SK-N-SH treated with all-trans-retinoic acid at 6 μM for 48 hours (cell line): ENCODE measurements around the gene ST6GALNAC5.

ENCODE experiments used
- ARNTL ChIP-seq: fragments of 450-650 bp; formaldehyde crosslinking; IDR thresholded peaks from 2 replicates; pipeline ENCODE4 v1.5.0; 2020; ENCODE audit warnings: low read depth, mild to moderate bottlenecking, moderate library complexity, borderline replicate concordance
- CSRNP3 ChIP-seq: fragments of 250-450 bp; sonication (Bioruptor Pico); IDR thresholded peaks from 2 replicates; pipeline ENCODE4 v1.5.1; 2021; ENCODE audit warnings: mild to moderate bottlenecking, moderate library complexity
- GLIS3 ChIP-seq: fragments of 250-450 bp; sonication (Bioruptor Pico); IDR thresholded peaks from 2 replicates; pipeline ENCODE4 v1.5.0; 2020; ENCODE audit warnings: mild to moderate bottlenecking, moderate library complexity
- ISL1 ChIP-seq: fragments of 250-450 bp; sonication (Bioruptor Pico); IDR thresholded peaks from 2 replicates; pipeline ENCODE4 v2.1.2; 2022; ENCODE audit warnings: mild to moderate bottlenecking, moderate library complexity
- OSR1 ChIP-seq: fragments of 250-450 bp; sonication (Bioruptor Pico); IDR thresholded peaks from 2 replicates; pipeline ENCODE4 v1.8.0; 2022; ENCODE audit warnings: moderate library complexity, mild to moderate bottlenecking, inconsistent platforms
- PATZ1 ChIP-seq: fragments of 250-450 bp; sonication (Bioruptor Pico); IDR thresholded peaks from 2 replicates; pipeline ENCODE4 v1.8.0; 2020; ENCODE audit warnings: mild to moderate bottlenecking, moderate library complexity, borderline replicate concordance
- RARB ChIP-seq: fragments of 250-450 bp; sonication (Bioruptor Pico); IDR thresholded peaks from 2 replicates; pipeline ENCODE4 v1.8.0; 2021; ENCODE audit warnings: mild to moderate bottlenecking, moderate library complexity
- TOX ChIP-seq: fragments of 250-450 bp; sonication (Bioruptor Pico); IDR thresholded peaks from 2 replicates; pipeline ENCODE4 v1.8.0; 2021; ENCODE audit warnings: mild to moderate bottlenecking, moderate library complexity, borderline replicate concordance
- ZC3H10 ChIP-seq: fragments of 250-450 bp; sonication (Bioruptor Pico); IDR thresholded peaks from 2 replicates; pipeline ENCODE4 v1.5.1; 2021; ENCODE audit warnings: mild to moderate bottlenecking, moderate library complexity
- ZFP30 ChIP-seq: fragments of 450-650 bp; formaldehyde crosslinking; IDR thresholded peaks from 2 replicates; pipeline ENCODE4 v1.5.0; 2022; ENCODE audit warnings: mild to moderate bottlenecking, moderate library complexity
- ZNF565 ChIP-seq: fragments of 450-650 bp; formaldehyde crosslinking; conservative IDR thresholded peaks from 2 replicates; pipeline ENCODE4 v1.5.0; 2020; ENCODE audit warnings: low read depth, mild to moderate bottlenecking, moderate library complexity
- ZNF70 ChIP-seq: fragments of 450-650 bp; formaldehyde crosslinking; IDR thresholded peaks from 2 replicates; pipeline ENCODE4 v1.5.0; 2020; ENCODE audit warnings: mild to moderate bottlenecking, moderate library complexity
- ZNF8 ChIP-seq: fragments of 450-650 bp; formaldehyde crosslinking; IDR thresholded peaks from 2 replicates; pipeline ENCODE4 v1.5.0; 2020; ENCODE audit warnings: mild to moderate bottlenecking, moderate library complexity
- TF ChIP-seq, protein P1 (sequence below): fragments of 250-450 bp; sonication (Bioruptor Pico); IDR thresholded peaks from 2 replicates; pipeline ENCODE4 v1.5.1; 2020; ENCODE audit warnings: low read depth, mild to moderate bottlenecking, moderate library complexity

- no peak for TF ChIP-seq PATZ1
- TF ChIP-seq, protein P1, sequence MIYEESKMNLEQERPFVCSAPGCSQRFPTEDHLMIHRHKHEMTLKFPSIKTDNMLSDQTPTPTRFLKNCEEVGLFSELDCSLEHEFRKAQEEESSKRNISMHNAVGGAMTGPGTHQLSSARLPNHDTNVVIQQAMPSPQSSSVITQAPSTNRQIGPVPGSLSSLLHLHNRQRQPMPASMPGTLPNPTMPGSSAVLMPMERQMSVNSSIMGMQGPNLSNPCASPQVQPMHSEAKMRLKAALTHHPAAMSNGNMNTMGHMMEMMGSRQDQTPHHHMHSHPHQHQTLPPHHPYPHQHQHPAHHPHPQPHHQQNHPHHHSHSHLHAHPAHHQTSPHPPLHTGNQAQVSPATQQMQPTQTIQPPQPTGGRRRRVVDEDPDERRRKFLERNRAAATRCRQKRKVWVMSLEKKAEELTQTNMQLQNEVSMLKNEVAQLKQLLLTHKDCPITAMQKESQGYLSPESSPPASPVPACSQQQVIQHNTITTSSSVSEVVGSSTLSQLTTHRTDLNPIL (CRISPR knock-in tag): no peak
- TF ChIP-seq ISL1 (CRISPR knock-in tag): no peak
- TF ChIP-seq RARB (CRISPR knock-in tag): no peak
- TF ChIP-seq ZNF565 (CRISPR knock-in tag): no peak
- no peak for TF ChIP-seq ZFP30 (CRISPR knock-in tag)
- TF ChIP-seq TOX (CRISPR knock-in tag): no peak
- no peak for TF ChIP-seq OSR1 (CRISPR knock-in tag)
- no peak for TF ChIP-seq ZNF8 (CRISPR knock-in tag)
- TF ChIP-seq CSRNP3 (CRISPR knock-in tag): no peak
- TF ChIP-seq ZC3H10: no peak
- TF ChIP-seq ZNF70 (CRISPR knock-in tag): no peak
- TF ChIP-seq GLIS3 (CRISPR knock-in tag): no peak
- no peak for TF ChIP-seq ARNTL
These were observed 11.2 kb upstream of the ST6GALNAC5 start for GRCh38 chr1:76856104-76856503.
